Endothelial cell of umbilical vein (primary cell): ENCODE data around the gene CADPS. TPM values are rescaled to one million over a fixed set of nuclear protein-coding genes. Genes with fewer than 3 reads are reported as not detected.

Experiments
- BruUV-seq: library from RNA; stranded (reverse); fragments of 400-500 nt; replicated peaks from 2 replicates; lab custom pipeline; 2021; lab: Mats Ljungman, UMichigan
- CTCF ChIA-PET: fragments of 300-600, 350-600 bp; sonication (Branson Sonifier 250); formaldehyde crosslinking; loops from one replicate; lab custom pipeline; 2021; ENCODE audit warnings: antibody characterized with exemption, inconsistent platforms; lab: Charles Lee
- POLR2A ChIA-PET: fragments of 300-600, 350-600 bp; sonication (Branson Sonifier 250); formaldehyde crosslinking; loops from one replicate; lab custom pipeline; 2021; ENCODE audit warnings: antibody characterized with exemption, inconsistent platforms; lab: Charles Lee
- DNase-seq: peaks from one replicate; pipeline ENCODE4 v3.0.0-alpha.2; 2011; ENCODE audit warnings: low read depth, low spot score
- FAIRE-seq: peaks from 2 replicates; lab custom pipeline; 2011; peaks lifted over from hg19 to GRCh38; lab: Jason Lieb, UNC
- H2AFZ ChIP-seq: 2 replicates; pipeline ENCODE4 v1.6.0; 2012; ENCODE audit warnings: low read depth, low read length, control low read depth, inconsistent platforms
- H3K27ac ChIP-seq: 2 replicates; pipeline ENCODE4 v1.5.1; 2011; ENCODE audit warnings: low read depth, mild to moderate bottlenecking, control low read depth, low read length, moderate library complexity; ENCODE audit not compliant: insufficient read depth
- H3K27me3 ChIP-seq, 2 experiments: 2 replicates each; pipeline versions ENCODE4 v1.6.0 to v1.6.1; 2011; ENCODE audit warnings: low read length in 2 of 2, mixed read lengths in 1 of 2; ENCODE audit not compliant: control insufficient read depth in 2 of 2, insufficient read depth in 2 of 2
- H3K36me3 ChIP-seq, 2 experiments: 2 replicates in 1 of 2; 3 replicates in 1 of 2; pipeline ENCODE4 v1.5.1; 2011; ENCODE audit warnings: low read length in 2 of 2, mild to moderate bottlenecking in 1 of 2, moderate library complexity in 1 of 2; ENCODE audit not compliant: control insufficient read depth in 2 of 2, insufficient read depth in 2 of 2; ENCODE audit errors: extremely low read depth in 1 of 2
- H3K4me1 ChIP-seq: 3 replicates; pipeline ENCODE4 v1.5.1; 2011; ENCODE audit warnings: mild to moderate bottlenecking, low read length; ENCODE audit not compliant: control insufficient read depth, insufficient read depth; ENCODE audit errors: extremely low read depth
- H3K4me2 ChIP-seq: 2 replicates; pipeline ENCODE4 v1.6.1; 2011; ENCODE audit warnings: low read length, control low read depth, mixed read lengths; ENCODE audit not compliant: insufficient read depth
- H3K4me3 ChIP-seq, 3 experiments: fragments of 200-600 bp in 1 of 3; sonication (generic), shearing (Covaris generic) in 1 of 3; replicated peaks in 1 of 3; 2 replicates each; pipeline ENCODE4 v1.5.1; 2011 to 2016; ENCODE audit warnings: control low read depth in 3 of 3, low read length in 3 of 3, mild to moderate bottlenecking in 2 of 3, inconsistent platforms in 1 of 3, low read depth in 1 of 3, moderate library complexity in 1 of 3; ENCODE audit not compliant: insufficient read depth in 1 of 3
- H3K79me2 ChIP-seq: 2 replicates; pipeline ENCODE4 v1.6.0; 2012; ENCODE audit warnings: low read length, inconsistent platforms; ENCODE audit not compliant: control insufficient read depth, insufficient read depth
- H3K9ac ChIP-seq: replicated peaks from 2 replicates; pipeline ENCODE3; 2011; ENCODE audit warnings: low read length, control low read depth; ENCODE audit not compliant: insufficient read depth; ENCODE audit errors: extremely low read depth
- H3K9me1 ChIP-seq: replicated peaks from 3 replicates; pipeline ENCODE4 v1.6.0; 2011; ENCODE audit warnings: mild to moderate bottlenecking, low read length; ENCODE audit not compliant: control insufficient read depth, insufficient read depth; ENCODE audit errors: extremely low read depth
- H3K9me3 ChIP-seq: replicated peaks from 2 replicates; pipeline ENCODE4 v1.5.1; 2012; ENCODE audit warnings: low read length, inconsistent platforms; ENCODE audit not compliant: control insufficient read depth, insufficient read depth
- H4K20me1 ChIP-seq: replicated peaks from 2 replicates; pipeline ENCODE3; 2011; ENCODE audit warnings: mild to moderate bottlenecking, low read length; ENCODE audit not compliant: control insufficient read depth, insufficient read depth; ENCODE audit errors: extremely low read depth
- EZH2 ChIP-seq: IDR thresholded peaks from 2 replicates; pipeline ENCODE4 v1.6.1; 2012; ENCODE audit warnings: borderline replicate concordance, low read depth, mild to moderate bottlenecking, moderate library complexity, low read length, inconsistent platforms; ENCODE audit not compliant: severe bottlenecking
- FOS ChIP-seq: IDR thresholded peaks from 2 replicates; pipeline ENCODE4 v1.6.1; 2011; ENCODE audit warnings: mild to moderate bottlenecking, low read length, moderate library complexity, borderline replicate concordance; ENCODE audit not compliant: insufficient read depth
- GATA2 ChIP-seq: IDR thresholded peaks from 2 replicates; pipeline ENCODE4 v1.7.0; 2011; ENCODE audit warnings: low read depth, mild to moderate bottlenecking, moderate library complexity, mixed read lengths, low read length; ENCODE audit not compliant: insufficient read length, insufficient read depth
- JUN ChIP-seq: IDR thresholded peaks from 2 replicates; pipeline ENCODE4 v1.6.1; 2011; ENCODE audit warnings: borderline replicate concordance, low read depth; ENCODE audit not compliant: insufficient read length, insufficient read depth
- MYC ChIP-seq: IDR thresholded peaks from one replicate; pipeline ENCODE4 v1.6.1; 2011; ENCODE audit warnings: mild to moderate bottlenecking, low read depth, low read length
- POLR2A ChIP-seq: IDR thresholded peaks from 2 replicates; pipeline ENCODE4 v1.6.1; 2012; ENCODE audit warnings: low read depth, mild to moderate bottlenecking, control low read depth, low read length
- POLR2AphosphoS5 ChIP-seq: IDR thresholded peaks from 2 replicates; pipeline ENCODE4 v1.6.1; 2012; ENCODE audit warnings: low read depth, mild to moderate bottlenecking, control low read depth, low read length, moderate library complexity; ENCODE audit not compliant: insufficient read depth
- dilution Hi-C: fragments of 300-500 bp; cut with MboI; formaldehyde crosslinking; loops from one replicate; pipeline ENCODE4 v1.15.0; 2019; ENCODE audit warnings: low sequenced_read_pairs; ENCODE audit not compliant: extremely low pct_ligation_motif_present
- intact Hi-C: fragments of 100-400 bp; cut with micrococcal nuclease; formaldehyde crosslinking; loops from one replicate; pipeline ENCODE4 v1.10.0; 2022
- polyA plus RNA-seq, 4 experiments: library from polyadenylated mRNA; depleted of rRNA in 3 of 4; stranded (reverse) in 3 of 4; unstranded in 1 of 4; fragments of >200 nt; gene quantifications; 2 replicates each; pipeline versions ENCODE4 v1.2.1 to v1.2.3, GENCODE V29; 2011 to 2012; ENCODE audit warnings: missing spikeins in 1 of 4
- total RNA-seq: library from RNA; stranded (reverse); gene quantifications from 2 replicates; pipeline ENCODE4 v1.2.3, GENCODE V29; 2021
- TF ChIP-seq, protein P1 (sequence below), 2 donors: IDR thresholded peaks; 1 replicate in 1 of 2; 2 replicates in 1 of 2; pipeline ENCODE4 v1.5.1; 2011; ENCODE audit warnings: low read length in 2 of 2, mild to moderate bottlenecking in 2 of 2, moderate library complexity in 2 of 2, control low read depth in 1 of 2, inconsistent platforms in 1 of 2, low read depth in 1 of 2; ENCODE audit not compliant: insufficient read depth in 1 of 2; ENCODE audit errors: extremely low read depth in 1 of 2
- TF ChIP-seq, protein P2 (sequence below): IDR thresholded peaks from 2 replicates; pipeline ENCODE4 v1.6.1; 2011; ENCODE audit not compliant: insufficient read depth, insufficient read length

Gene CADPS
- total and polyA plus RNA-seq, 2 donors (not counting 3 experiments of a cell fraction or from before 2014, with no cell fraction given), result not detected

DNA sequence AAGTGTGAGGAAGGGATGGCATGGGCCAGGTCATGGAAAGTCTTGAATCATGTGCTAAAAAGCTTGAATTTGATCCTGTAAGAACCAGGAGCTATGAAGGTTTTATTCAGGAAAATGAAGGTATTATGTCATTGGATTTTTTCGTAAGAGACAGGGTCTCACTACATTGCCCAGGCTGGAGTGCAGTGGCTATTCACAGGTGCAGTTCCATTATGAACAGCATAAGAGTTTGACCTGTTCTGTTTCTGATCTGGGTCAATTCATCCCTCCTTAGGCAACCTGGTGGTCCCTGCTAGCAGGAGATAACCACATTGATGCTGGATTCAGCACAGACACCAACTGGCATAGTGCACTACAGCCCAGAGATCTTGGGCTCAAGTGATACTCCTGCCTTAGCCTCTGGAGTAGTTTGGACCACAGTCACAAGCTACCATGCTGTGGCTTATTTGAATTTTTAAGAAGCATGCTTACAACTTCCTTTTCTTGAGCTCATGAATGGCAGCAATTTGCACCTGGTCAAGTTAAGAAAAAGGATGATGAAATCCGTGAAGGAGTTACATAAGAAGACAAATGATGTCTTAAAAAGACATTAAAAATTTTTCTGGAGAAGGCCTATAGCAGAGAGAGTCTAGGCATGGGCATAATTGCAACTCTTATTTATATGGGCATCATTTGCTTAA, 79.1 kb downstream of the CADPS start:
- H3K9ac ChIP-seq, result no peak overlapping the region
- POLR2A ChIA-PET, result no interaction called here
- H2AFZ ChIP-seq, result no peak overlapping the region
- H3K9me1 ChIP-seq, result no peaks in the 10 kb centered on the region
- CTCF ChIA-PET, result no interaction called here
- H3K9me3 ChIP-seq, result no peaks in the 10 kb centered on the region
- H3K27me3 ChIP-seq, result no peaks in the 10 kb centered on the region
- DNase-seq, result no peak
- H3K36me3 ChIP-seq, result no peaks in the 10 kb centered on the region
- no peaks in the 10 kb centered on the region for H3K4me1 ChIP-seq
- FAIRE-seq, result no peak
- no TSS peak for BruUV-seq
- no peak overlapping the region for H3K4me3 ChIP-seq
- H3K4me2 ChIP-seq, result no peak overlapping the region
- no peaks in the 10 kb centered on the region for H3K79me2 ChIP-seq
- no peaks in the 10 kb centered on the region for H4K20me1 ChIP-seq
- intact Hi-C loops (no loop called here), dilution Hi-C loops (no loop called here)
- H3K27ac ChIP-seq, result no peak overlapping the region
- no peak for TF ChIP-seq JUN
- TF ChIP-seq, protein P1, sequence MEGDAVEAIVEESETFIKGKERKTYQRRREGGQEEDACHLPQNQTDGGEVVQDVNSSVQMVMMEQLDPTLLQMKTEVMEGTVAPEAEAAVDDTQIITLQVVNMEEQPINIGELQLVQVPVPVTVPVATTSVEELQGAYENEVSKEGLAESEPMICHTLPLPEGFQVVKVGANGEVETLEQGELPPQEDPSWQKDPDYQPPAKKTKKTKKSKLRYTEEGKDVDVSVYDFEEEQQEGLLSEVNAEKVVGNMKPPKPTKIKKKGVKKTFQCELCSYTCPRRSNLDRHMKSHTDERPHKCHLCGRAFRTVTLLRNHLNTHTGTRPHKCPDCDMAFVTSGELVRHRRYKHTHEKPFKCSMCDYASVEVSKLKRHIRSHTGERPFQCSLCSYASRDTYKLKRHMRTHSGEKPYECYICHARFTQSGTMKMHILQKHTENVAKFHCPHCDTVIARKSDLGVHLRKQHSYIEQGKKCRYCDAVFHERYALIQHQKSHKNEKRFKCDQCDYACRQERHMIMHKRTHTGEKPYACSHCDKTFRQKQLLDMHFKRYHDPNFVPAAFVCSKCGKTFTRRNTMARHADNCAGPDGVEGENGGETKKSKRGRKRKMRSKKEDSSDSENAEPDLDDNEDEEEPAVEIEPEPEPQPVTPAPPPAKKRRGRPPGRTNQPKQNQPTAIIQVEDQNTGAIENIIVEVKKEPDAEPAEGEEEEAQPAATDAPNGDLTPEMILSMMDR (IDR thresholded peaks at IDR 0.05; ENCODE audit: extremely low read depth in 1 of 2, insufficient read depth in 1 of 2, low read depth in 1 of 2, low read length in 2 of 2), result no peak
- no peak for TF ChIP-seq MYC
- TF ChIP-seq POLR2AphosphoS5, result no peak
- no peak for TF ChIP-seq GATA2
- no peak for TF ChIP-seq POLR2A
- no peak for TF ChIP-seq FOS
- TF ChIP-seq, protein P2, sequence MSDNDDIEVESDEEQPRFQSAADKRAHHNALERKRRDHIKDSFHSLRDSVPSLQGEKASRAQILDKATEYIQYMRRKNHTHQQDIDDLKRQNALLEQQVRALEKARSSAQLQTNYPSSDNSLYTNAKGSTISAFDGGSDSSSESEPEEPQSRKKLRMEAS, result no peak
- TF ChIP-seq EZH2, result no peak
